ENCODE measurements around the gene PHLDB1.
A peak's percentile ranks its signal among the peaks of the same experiment; 100 is the strongest.

Gene PHLDB1

DNA sequence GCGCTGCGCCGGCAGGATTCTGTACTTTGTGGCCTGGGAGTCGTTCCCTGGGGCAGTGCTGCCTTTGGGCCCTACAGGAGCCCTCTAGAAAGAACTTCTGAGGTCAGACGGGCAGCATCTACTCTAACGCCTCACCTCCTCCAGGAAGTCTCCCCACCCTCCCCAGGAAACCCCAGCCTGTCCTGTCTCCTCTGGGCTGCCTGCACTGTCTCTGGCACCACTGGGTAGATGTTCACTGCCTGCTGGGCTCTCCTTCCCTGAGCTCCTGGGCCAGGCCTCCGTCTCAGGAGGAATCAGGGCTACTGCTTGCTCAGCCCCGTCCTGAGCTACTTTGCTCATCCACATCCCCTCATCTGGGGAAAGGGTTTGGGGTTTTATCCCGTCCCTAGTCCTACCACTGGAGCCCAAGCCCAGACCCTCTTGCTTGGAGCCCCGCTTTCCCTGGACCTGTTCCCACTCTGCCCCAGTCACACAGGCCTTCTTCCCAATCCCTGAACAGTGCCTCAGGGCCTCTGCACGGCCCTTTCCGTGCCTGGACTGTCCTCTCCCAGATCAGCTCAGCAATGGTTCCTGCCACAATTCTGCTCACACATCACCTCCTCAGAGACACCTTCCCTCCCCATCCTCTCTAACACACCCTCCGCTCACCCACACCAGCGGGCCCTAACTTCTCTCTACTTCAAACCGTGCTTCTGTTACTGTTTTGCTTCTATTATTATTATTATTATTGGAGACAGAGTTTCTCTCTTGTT is 83.3 kb downstream of the PHLDB1 start:
- no peaks in the 10 kb centered on the region for H3K36me3 ChIP-seq (replicated peaks)
- no peak for DNase-seq
- TF ChIP-seq, protein P1, sequence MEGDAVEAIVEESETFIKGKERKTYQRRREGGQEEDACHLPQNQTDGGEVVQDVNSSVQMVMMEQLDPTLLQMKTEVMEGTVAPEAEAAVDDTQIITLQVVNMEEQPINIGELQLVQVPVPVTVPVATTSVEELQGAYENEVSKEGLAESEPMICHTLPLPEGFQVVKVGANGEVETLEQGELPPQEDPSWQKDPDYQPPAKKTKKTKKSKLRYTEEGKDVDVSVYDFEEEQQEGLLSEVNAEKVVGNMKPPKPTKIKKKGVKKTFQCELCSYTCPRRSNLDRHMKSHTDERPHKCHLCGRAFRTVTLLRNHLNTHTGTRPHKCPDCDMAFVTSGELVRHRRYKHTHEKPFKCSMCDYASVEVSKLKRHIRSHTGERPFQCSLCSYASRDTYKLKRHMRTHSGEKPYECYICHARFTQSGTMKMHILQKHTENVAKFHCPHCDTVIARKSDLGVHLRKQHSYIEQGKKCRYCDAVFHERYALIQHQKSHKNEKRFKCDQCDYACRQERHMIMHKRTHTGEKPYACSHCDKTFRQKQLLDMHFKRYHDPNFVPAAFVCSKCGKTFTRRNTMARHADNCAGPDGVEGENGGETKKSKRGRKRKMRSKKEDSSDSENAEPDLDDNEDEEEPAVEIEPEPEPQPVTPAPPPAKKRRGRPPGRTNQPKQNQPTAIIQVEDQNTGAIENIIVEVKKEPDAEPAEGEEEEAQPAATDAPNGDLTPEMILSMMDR (IDR thresholded peaks at IDR 0.05; ENCODE audit: low read depth, low read length, missing control alignments): no peak
- no peak overlapping the region for H3K4me3 ChIP-seq (ENCODE audit: low read depth, low read length)
- in situ Hi-C loops (cut with HindIII; ENCODE audit: low pct_ligation_motif_present, low sequenced_read_pairs): no loop called here
- H3K27me3 ChIP-seq (replicated peaks): no peaks in the 10 kb centered on the region
- H3K27ac ChIP-seq: no peak overlapping the region

GRCh38 chr11:118691926-118692830 is 84.8 kb downstream of the PHLDB1 start:
- TF ChIP-seq, protein P1 (IDR thresholded peaks at IDR 0.05; ENCODE audit: low read depth, low read length, missing control alignments): no peak
- Histone ChIP-seq H3K27ac (no peak overlapping the region), H3K27me3 (replicated peaks) (no peaks in the 10 kb centered on the region), H3K36me3 (replicated peaks) (no peaks in the 10 kb centered on the region), H3K4me3 (ENCODE audit: low read depth, low read length) (no peak overlapping the region)
- peak; percentile 18 for DNase-seq
- in situ Hi-C loops (cut with HindIII; ENCODE audit: low pct_ligation_motif_present, low sequenced_read_pairs): no loop called here

- TF ChIP-seq, protein P1 (IDR thresholded peaks at IDR 0.05; ENCODE audit: low read depth, low read length, missing control alignments): no peak
- H3K27ac ChIP-seq: no peak overlapping the region
- no peak for DNase-seq
- in situ Hi-C loops (cut with HindIII; ENCODE audit: low pct_ligation_motif_present, low sequenced_read_pairs): no loop called here
- H3K27me3 ChIP-seq (replicated peaks): no peaks in the 10 kb centered on the region
- no peak overlapping the region for H3K4me3 ChIP-seq (ENCODE audit: low read depth, low read length)
- H3K36me3 ChIP-seq (replicated peaks): no peaks in the 10 kb centered on the region
These were observed 86.8 kb downstream of the PHLDB1 start for GRCh38 chr11:118694185-118694584.

GRCh38 chr11:118694771-118695170 is 87.4 kb downstream of the PHLDB1 start:
- TF ChIP-seq, protein P1 (IDR thresholded peaks at IDR 0.05; ENCODE audit: low read depth, low read length, missing control alignments): no peak
- no peak overlapping the region for H3K4me3 ChIP-seq (ENCODE audit: low read depth, low read length)
- H3K27me3 ChIP-seq (replicated peaks): no peaks in the 10 kb centered on the region
- no peaks in the 10 kb centered on the region for H3K36me3 ChIP-seq (replicated peaks)
- no peak for DNase-seq
- in situ Hi-C loops (cut with HindIII; ENCODE audit: low pct_ligation_motif_present, low sequenced_read_pairs): no loop called here
- no peak overlapping the region for H3K27ac ChIP-seq

GRCh38 chr11:118696673-118697226 is 89.3 kb downstream of the PHLDB1 start:
- no peak overlapping the region for H3K27ac ChIP-seq
- no peaks in the 10 kb centered on the region for H3K36me3 ChIP-seq (replicated peaks)
- TF ChIP-seq, protein P1 (IDR thresholded peaks at IDR 0.05; ENCODE audit: low read depth, low read length, missing control alignments): peak; percentile 8
- in situ Hi-C loops (cut with HindIII; ENCODE audit: low pct_ligation_motif_present, low sequenced_read_pairs): no loop called here
- DNase-seq: no peak
- no peak overlapping the region for H3K4me3 ChIP-seq (ENCODE audit: low read depth, low read length)
- H3K27me3 ChIP-seq (replicated peaks): no peaks in the 10 kb centered on the region

All from brain microvascular endothelial cell (primary cell).